Body of pancreas (tissue), 4 donors: Measurements from ENCODE around the gene DLG2. TPM values are rescaled to one million over a fixed set of nuclear protein-coding genes. Genes with fewer than 3 reads are reported as not detected.
A peak's percentile ranks its signal among the peaks of the same experiment; 100 is the strongest.

Experiments
- ATAC-seq: fragments of 150-250 bp; one replicate; pipeline ENCODE4 v1.9.1; 2016
- DNase-seq, 4 donors: peaks; one replicate each; pipeline ENCODE4 v3.0.0-alpha.2; 2019
- H3K27ac ChIP-seq, 4 donors: fragments of 200-600 bp; sonication (generic); 1 replicate in 3 of 4; 2 replicates in 1 of 4; pipeline versions ENCODE4 v1.5.1 to v1.6.1; 2016 to 2019; ENCODE audit warnings: mild to moderate bottlenecking in 1 of 4, mixed read lengths in 1 of 4, moderate library complexity in 1 of 4
- H3K27me3 ChIP-seq, 2 donors: fragments of 200-600 bp; sonication (generic); one replicate each; pipeline ENCODE4 v1.6.0; 2016; ENCODE audit warnings: mild to moderate bottlenecking in 1 of 2
- H3K36me3 ChIP-seq, 2 donors: fragments of 200-600 bp; sonication (generic); replicated peaks in 1 of 2; 2 replicates each; pipeline ENCODE4 v1.5.1; 2016; ENCODE audit warnings: low read depth in 2 of 2; ENCODE audit not compliant: insufficient read depth in 1 of 2
- H3K4me1 ChIP-seq: fragments of 200-600 bp; sonication (generic); one replicate; pipeline ENCODE4 v1.6.0; 2016
- H3K4me3 ChIP-seq, 2 donors: fragments of 200-600 bp; sonication (generic); 1 replicate in 1 of 2; 2 replicates in 1 of 2; pipeline ENCODE4 v1.5.1; 2016 to 2019
- H3K9me3 ChIP-seq, 3 donors: fragments of 200-600 bp; sonication (generic); 1 replicate in 2 of 3; 2 replicates in 1 of 3; pipeline ENCODE4 v1.5.1; 2016
- POLR2A ChIP-seq, 3 donors: fragments of 450-650 bp; IDR thresholded peaks; one replicate each; pipeline ENCODE4 v1.6.1; 2016; ENCODE audit warnings: antibody characterized with exemption in 3 of 3, mild to moderate bottlenecking in 2 of 3
- WGBS, 2 donors: methylation state at CpG; one replicate each; pipeline ENCODE4 v1.1.5; 2017; 5-methylcytosine and 5-hydroxymethylcytosine counted together
- intact Hi-C: fragments of 100-400 bp; cut with DNase I; formaldehyde crosslinking; loops from one replicate; pipeline ENCODE4 v1.15.1; 2023
- total RNA-seq, 2 donors: library from RNA; depleted of rRNA; stranded (reverse); fragments of >200 nt; gene quantifications; one replicate each; pipeline ENCODE4 v1.1.0, GENCODE V29; 2016
- TF ChIP-seq, protein P1 (sequence below), 7 experiments: fragments of 450-650 bp in 4 of 7; fragments of 200-600 bp in 3 of 7; sonication (generic) in 3 of 7; IDR thresholded peaks; one replicate each; pipeline ENCODE4 v1.5.1; 2016 to 2019; ENCODE audit warnings: antibody characterized with exemption in 7 of 7

DLG2 gene
- total RNA-seq, 2 donors from 2014 or later: 6.0 to 13.2 TPM

GRCh38 chr11:85652786-85653447 is 25.8 kb upstream of the DLG2 start:
- Histone ChIP-seq H3K4me1 (peaks cover 27% of the 10 kb centered on the region), H3K9me3 (no peaks in the 10 kb centered on the region), H3K27me3 (no peaks in the 10 kb centered on the region), H3K36me3 (peaks cover 0 to 4% of the 10 kb centered on the region in 2 donors), H3K27ac (no peak overlapping the region), H3K4me3 (no peak overlapping the region)
- ATAC-seq: no peak
- 27 to 30% methylated on average over 3 of the region's 3 CpGs for WGBS, 2 donors
- TF ChIP-seq, protein P1, sequence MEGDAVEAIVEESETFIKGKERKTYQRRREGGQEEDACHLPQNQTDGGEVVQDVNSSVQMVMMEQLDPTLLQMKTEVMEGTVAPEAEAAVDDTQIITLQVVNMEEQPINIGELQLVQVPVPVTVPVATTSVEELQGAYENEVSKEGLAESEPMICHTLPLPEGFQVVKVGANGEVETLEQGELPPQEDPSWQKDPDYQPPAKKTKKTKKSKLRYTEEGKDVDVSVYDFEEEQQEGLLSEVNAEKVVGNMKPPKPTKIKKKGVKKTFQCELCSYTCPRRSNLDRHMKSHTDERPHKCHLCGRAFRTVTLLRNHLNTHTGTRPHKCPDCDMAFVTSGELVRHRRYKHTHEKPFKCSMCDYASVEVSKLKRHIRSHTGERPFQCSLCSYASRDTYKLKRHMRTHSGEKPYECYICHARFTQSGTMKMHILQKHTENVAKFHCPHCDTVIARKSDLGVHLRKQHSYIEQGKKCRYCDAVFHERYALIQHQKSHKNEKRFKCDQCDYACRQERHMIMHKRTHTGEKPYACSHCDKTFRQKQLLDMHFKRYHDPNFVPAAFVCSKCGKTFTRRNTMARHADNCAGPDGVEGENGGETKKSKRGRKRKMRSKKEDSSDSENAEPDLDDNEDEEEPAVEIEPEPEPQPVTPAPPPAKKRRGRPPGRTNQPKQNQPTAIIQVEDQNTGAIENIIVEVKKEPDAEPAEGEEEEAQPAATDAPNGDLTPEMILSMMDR (IDR thresholded peaks at IDR 0.05): no peak
- TF ChIP-seq POLR2A (IDR thresholded peaks at IDR 0.05): no peak
- intact Hi-C loops: no loop called here
- no peak for DNase-seq

- H3K27me3 ChIP-seq: no peaks in the 10 kb centered on the region
- intact Hi-C loops: no loop called here
- H3K4me3 ChIP-seq: no peak overlapping the region
- H3K27ac ChIP-seq: no peak overlapping the region
- WGBS, 2 donors: 75 to 88% methylated on average over 1 of the region's 1 CpG
- H3K36me3 ChIP-seq: peaks cover 0 to 4% of the 10 kb centered on the region in 2 donors
- peaks cover 31% of the 10 kb centered on the region for H3K4me1 ChIP-seq
- DNase-seq: no peak
- ATAC-seq: no peak
- no peaks in the 10 kb centered on the region for H3K9me3 ChIP-seq
- TF ChIP-seq, protein P1 (IDR thresholded peaks at IDR 0.05): no peak
- TF ChIP-seq POLR2A (IDR thresholded peaks at IDR 0.05): no peak
Observed at GRCh38 chr11:85651118-85651517, 24.0 kb upstream of the DLG2 start.

DNA sequence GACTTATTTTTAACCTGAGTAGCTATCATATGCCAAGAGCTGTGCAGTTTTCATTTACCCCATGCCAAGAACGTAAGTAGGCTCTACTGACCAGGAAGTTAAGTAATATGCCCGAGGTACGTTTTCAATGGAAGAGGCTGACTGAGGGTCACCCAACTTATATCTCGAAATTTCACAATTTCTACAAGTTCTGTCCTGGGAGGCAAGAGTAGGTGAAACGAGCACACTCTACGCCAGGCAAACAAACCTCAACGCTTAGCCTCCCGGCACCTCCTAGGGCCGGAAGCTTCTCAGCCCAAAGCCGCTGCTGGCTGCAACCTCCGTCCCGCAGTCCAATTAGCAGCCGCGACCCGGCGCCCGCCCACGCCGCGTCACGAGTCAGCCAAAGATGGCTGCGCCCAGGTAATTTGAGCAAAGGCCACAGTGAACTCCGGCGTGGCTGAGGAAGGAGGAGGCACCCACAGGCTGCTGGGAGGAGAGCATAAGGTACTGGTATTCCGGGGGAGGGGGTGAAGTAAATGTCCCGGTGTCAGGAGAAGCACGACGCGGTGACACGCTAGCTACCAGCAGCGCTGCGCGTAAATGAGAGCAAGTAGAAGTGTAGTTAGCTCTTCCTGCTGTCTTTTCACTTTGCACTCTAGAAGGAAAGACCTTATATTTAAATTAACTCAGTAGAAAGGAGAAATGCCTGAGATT is 20.6 kb upstream of the DLG2 start, which contains the start of gene TMEM126A:
TMEM126A (plus strand) TSS at position 364 of the 696 bp plus-strand sequence. CDS start 2,289 bp downstream, outside the sequence.
- intact Hi-C loops: no loop called here
- ATAC-seq: peak; percentile 97
- WGBS, 2 donors: 0% methylated on average over 12 to 33 of the region's 33 CpGs

GRCh38 chr11:85647078-85647477 is 19.9 kb upstream of the DLG2 start:
- no peak for ATAC-seq
- no peaks in the 10 kb centered on the region for H3K27me3 ChIP-seq
- H3K9me3 ChIP-seq: no peaks in the 10 kb centered on the region
- WGBS, 2 donors: 4 to 7% methylated on average over 2 of the region's 2 CpGs
- H3K27ac ChIP-seq: peak overlapping the region; percentile 58 to 91 (median 82)
- no peak for DNase-seq
- intact Hi-C loops: no loop called here
- H3K4me1 ChIP-seq: peaks cover 28% of the 10 kb centered on the region
- peak overlapping the region in 1 of 2 donors; percentile 65 for H3K4me3 ChIP-seq
- TF ChIP-seq, protein P1 (IDR thresholded peaks at IDR 0.05): no peak
- no peak for TF ChIP-seq POLR2A (IDR thresholded peaks at IDR 0.05)
- no peaks in the 10 kb centered on the region for H3K36me3 ChIP-seq

More for the DNA sequence above, 20.6 kb upstream of the DLG2 start, which contains the start of gene TMEM126A:
- H3K27ac ChIP-seq: peak within 1 kb of the TSS; percentile 58 to 91 (median 82)
- H3K27me3 ChIP-seq: no peaks in the 10 kb centered on the region
- peak; percentile 88 to 93 (median 91) for DNase-seq
- TF ChIP-seq POLR2A (IDR thresholded peaks at IDR 0.05): peak; percentile 72 to 92 (median 91)
- TF ChIP-seq, protein P1 (IDR thresholded peaks at IDR 0.05): peak in 1 of 7 experiments; percentile 9
- peak within 1 kb of the TSS; percentile 28 to 65 for H3K4me3 ChIP-seq
- no peaks in the 10 kb centered on the region for H3K36me3 ChIP-seq
- no peaks in the 10 kb centered on the region for H3K9me3 ChIP-seq
- H3K4me1 ChIP-seq: peaks cover 28% of the 10 kb centered on the region
